Endothelial cell of umbilical vein (primary cell): Measurements from ENCODE around the gene PSMG2. TPM values are rescaled to one million over a fixed set of nuclear protein-coding genes. Genes with fewer than 3 reads are reported as not detected.

Source experiments
- BruUV-seq: library from RNA; stranded (reverse); fragments of 400-500 nt; replicated peaks from 2 replicates; lab custom pipeline; 2021; lab: Mats Ljungman, UMichigan
- CTCF ChIA-PET: fragments of 300-600, 350-600 bp; sonication (Branson Sonifier 250); formaldehyde crosslinking; loops from one replicate; lab custom pipeline; 2021; ENCODE audit warnings: antibody characterized with exemption, inconsistent platforms; lab: Charles Lee
- POLR2A ChIA-PET: fragments of 300-600, 350-600 bp; sonication (Branson Sonifier 250); formaldehyde crosslinking; loops from one replicate; lab custom pipeline; 2021; ENCODE audit warnings: antibody characterized with exemption, inconsistent platforms; lab: Charles Lee
- DNase-seq: peaks from one replicate; pipeline ENCODE4 v3.0.0-alpha.2; 2011; ENCODE audit warnings: low read depth, low spot score
- FAIRE-seq: peaks from 2 replicates; lab custom pipeline; 2011; peaks lifted over from hg19 to GRCh38; lab: Jason Lieb, UNC
- H2AFZ ChIP-seq: 2 replicates; pipeline ENCODE4 v1.6.0; 2012; ENCODE audit warnings: low read depth, low read length, control low read depth, inconsistent platforms
- H3K27ac ChIP-seq: 2 replicates; pipeline ENCODE4 v1.5.1; 2011; ENCODE audit warnings: low read depth, mild to moderate bottlenecking, control low read depth, low read length, moderate library complexity; ENCODE audit not compliant: insufficient read depth
- H3K27me3 ChIP-seq, 2 experiments: 2 replicates each; pipeline versions ENCODE4 v1.6.0 to v1.6.1; 2011; ENCODE audit warnings: low read length in 2 of 2, mixed read lengths in 1 of 2; ENCODE audit not compliant: control insufficient read depth in 2 of 2, insufficient read depth in 2 of 2
- H3K36me3 ChIP-seq, 2 experiments: 2 replicates in 1 of 2; 3 replicates in 1 of 2; pipeline ENCODE4 v1.5.1; 2011; ENCODE audit warnings: low read length in 2 of 2, mild to moderate bottlenecking in 1 of 2, moderate library complexity in 1 of 2; ENCODE audit not compliant: control insufficient read depth in 2 of 2, insufficient read depth in 2 of 2; ENCODE audit errors: extremely low read depth in 1 of 2
- H3K4me1 ChIP-seq: 3 replicates; pipeline ENCODE4 v1.5.1; 2011; ENCODE audit warnings: mild to moderate bottlenecking, low read length; ENCODE audit not compliant: control insufficient read depth, insufficient read depth; ENCODE audit errors: extremely low read depth
- H3K4me2 ChIP-seq: 2 replicates; pipeline ENCODE4 v1.6.1; 2011; ENCODE audit warnings: low read length, control low read depth, mixed read lengths; ENCODE audit not compliant: insufficient read depth
- H3K4me3 ChIP-seq, 3 experiments: fragments of 200-600 bp in 1 of 3; sonication (generic), shearing (Covaris generic) in 1 of 3; replicated peaks in 1 of 3; 2 replicates each; pipeline ENCODE4 v1.5.1; 2011 to 2016; ENCODE audit warnings: control low read depth in 3 of 3, low read length in 3 of 3, mild to moderate bottlenecking in 2 of 3, inconsistent platforms in 1 of 3, low read depth in 1 of 3, moderate library complexity in 1 of 3; ENCODE audit not compliant: insufficient read depth in 1 of 3
- H3K79me2 ChIP-seq: 2 replicates; pipeline ENCODE4 v1.6.0; 2012; ENCODE audit warnings: low read length, inconsistent platforms; ENCODE audit not compliant: control insufficient read depth, insufficient read depth
- H3K9ac ChIP-seq: replicated peaks from 2 replicates; pipeline ENCODE3; 2011; ENCODE audit warnings: low read length, control low read depth; ENCODE audit not compliant: insufficient read depth; ENCODE audit errors: extremely low read depth
- H3K9me1 ChIP-seq: replicated peaks from 3 replicates; pipeline ENCODE4 v1.6.0; 2011; ENCODE audit warnings: mild to moderate bottlenecking, low read length; ENCODE audit not compliant: control insufficient read depth, insufficient read depth; ENCODE audit errors: extremely low read depth
- H3K9me3 ChIP-seq: replicated peaks from 2 replicates; pipeline ENCODE4 v1.5.1; 2012; ENCODE audit warnings: low read length, inconsistent platforms; ENCODE audit not compliant: control insufficient read depth, insufficient read depth
- H4K20me1 ChIP-seq: replicated peaks from 2 replicates; pipeline ENCODE3; 2011; ENCODE audit warnings: mild to moderate bottlenecking, low read length; ENCODE audit not compliant: control insufficient read depth, insufficient read depth; ENCODE audit errors: extremely low read depth
- EZH2 ChIP-seq: IDR thresholded peaks from 2 replicates; pipeline ENCODE4 v1.6.1; 2012; ENCODE audit warnings: borderline replicate concordance, low read depth, mild to moderate bottlenecking, moderate library complexity, low read length, inconsistent platforms; ENCODE audit not compliant: severe bottlenecking
- FOS ChIP-seq: IDR thresholded peaks from 2 replicates; pipeline ENCODE4 v1.6.1; 2011; ENCODE audit warnings: mild to moderate bottlenecking, low read length, moderate library complexity, borderline replicate concordance; ENCODE audit not compliant: insufficient read depth
- GATA2 ChIP-seq: IDR thresholded peaks from 2 replicates; pipeline ENCODE4 v1.7.0; 2011; ENCODE audit warnings: low read depth, mild to moderate bottlenecking, moderate library complexity, mixed read lengths, low read length; ENCODE audit not compliant: insufficient read length, insufficient read depth
- JUN ChIP-seq: IDR thresholded peaks from 2 replicates; pipeline ENCODE4 v1.6.1; 2011; ENCODE audit warnings: borderline replicate concordance, low read depth; ENCODE audit not compliant: insufficient read length, insufficient read depth
- MYC ChIP-seq: IDR thresholded peaks from one replicate; pipeline ENCODE4 v1.6.1; 2011; ENCODE audit warnings: mild to moderate bottlenecking, low read depth, low read length
- POLR2A ChIP-seq: IDR thresholded peaks from 2 replicates; pipeline ENCODE4 v1.6.1; 2012; ENCODE audit warnings: low read depth, mild to moderate bottlenecking, control low read depth, low read length
- POLR2AphosphoS5 ChIP-seq: IDR thresholded peaks from 2 replicates; pipeline ENCODE4 v1.6.1; 2012; ENCODE audit warnings: low read depth, mild to moderate bottlenecking, control low read depth, low read length, moderate library complexity; ENCODE audit not compliant: insufficient read depth
- dilution Hi-C: fragments of 300-500 bp; cut with MboI; formaldehyde crosslinking; loops from one replicate; pipeline ENCODE4 v1.15.0; 2019; ENCODE audit warnings: low sequenced_read_pairs; ENCODE audit not compliant: extremely low pct_ligation_motif_present
- intact Hi-C: fragments of 100-400 bp; cut with micrococcal nuclease; formaldehyde crosslinking; loops from one replicate; pipeline ENCODE4 v1.10.0; 2022
- polyA plus RNA-seq, 4 experiments: library from polyadenylated mRNA; depleted of rRNA in 3 of 4; stranded (reverse) in 3 of 4; unstranded in 1 of 4; fragments of >200 nt; gene quantifications; 2 replicates each; pipeline versions ENCODE4 v1.2.1 to v1.2.3, GENCODE V29; 2011 to 2012; ENCODE audit warnings: missing spikeins in 1 of 4
- total RNA-seq: library from RNA; stranded (reverse); gene quantifications from 2 replicates; pipeline ENCODE4 v1.2.3, GENCODE V29; 2021
- TF ChIP-seq, protein P1 (sequence below): IDR thresholded peaks from 2 replicates; pipeline ENCODE4 v1.6.1; 2011; ENCODE audit not compliant: insufficient read depth, insufficient read length
- TF ChIP-seq, protein P2 (sequence below), 2 donors: IDR thresholded peaks; 1 replicate in 1 of 2; 2 replicates in 1 of 2; pipeline ENCODE4 v1.5.1; 2011; ENCODE audit warnings: low read length in 2 of 2, mild to moderate bottlenecking in 2 of 2, moderate library complexity in 2 of 2, control low read depth in 1 of 2, inconsistent platforms in 1 of 2, low read depth in 1 of 2; ENCODE audit not compliant: insufficient read depth in 1 of 2; ENCODE audit errors: extremely low read depth in 1 of 2

PSMG2 gene
- total and polyA plus RNA-seq, 2 donors (not counting 3 experiments of a cell fraction or from before 2014, with no cell fraction given), result 42.0 to 71.0 TPM

- no peak overlapping the region for H2AFZ ChIP-seq
- no peaks in the 10 kb centered on the region for H4K20me1 ChIP-seq
- dilution Hi-C loops (no loop called here), intact Hi-C loops (no loop called here)
- H3K4me3 ChIP-seq, result no peak overlapping the region
- ChIA-PET CTCF (interaction anchor here (0.7 to 2.7 kb wide), 5 partner anchors 10 to 197 kb away, joined by 3 to 9 read pairs (median 4); no protein-coding TSS in a partner anchor), POLR2A (no interaction called here)
- H3K4me2 ChIP-seq, result no peak overlapping the region
- BruUV-seq, result no TSS peak
- no peaks in the 10 kb centered on the region for H3K4me1 ChIP-seq
- no peak overlapping the region for H3K9ac ChIP-seq
- no peak for DNase-seq
- no peaks in the 10 kb centered on the region for H3K36me3 ChIP-seq
- H3K9me3 ChIP-seq, result no peaks in the 10 kb centered on the region
- TF ChIP-seq, protein P1, sequence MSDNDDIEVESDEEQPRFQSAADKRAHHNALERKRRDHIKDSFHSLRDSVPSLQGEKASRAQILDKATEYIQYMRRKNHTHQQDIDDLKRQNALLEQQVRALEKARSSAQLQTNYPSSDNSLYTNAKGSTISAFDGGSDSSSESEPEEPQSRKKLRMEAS, result no peak
- no peaks in the 10 kb centered on the region for H3K79me2 ChIP-seq
- no peak overlapping the region for H3K27ac ChIP-seq
- no peak for FAIRE-seq
- no peaks in the 10 kb centered on the region for H3K9me1 ChIP-seq
- no peaks in the 10 kb centered on the region for H3K27me3 ChIP-seq
These were observed 34.5 kb downstream of the PSMG2 start for GRCh38 chr18:12737243-12737902.

DNA sequence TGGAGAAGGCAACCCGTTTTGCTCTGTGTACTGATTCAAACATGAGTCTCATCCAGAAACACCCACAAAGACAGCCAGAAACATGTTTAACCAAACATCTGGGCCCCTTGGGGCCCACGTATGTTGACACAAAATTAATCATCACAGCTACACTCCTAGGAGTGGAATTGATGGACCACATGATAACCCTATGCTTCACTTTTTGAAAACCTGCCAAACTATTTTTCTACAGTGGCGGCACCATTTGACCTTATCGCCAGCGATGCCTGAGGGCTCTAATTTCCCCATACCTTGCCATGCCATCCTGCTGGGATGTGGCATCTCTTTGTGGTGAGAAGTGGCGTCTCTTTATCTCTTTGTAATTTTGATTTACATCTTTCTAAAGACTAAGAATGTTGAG lies 38.5 kb downstream of the PSMG2 start:
- Histone ChIP-seq H3K4me1 (no peaks in the 10 kb centered on the region), H3K4me2 (no peak overlapping the region), H3K9ac (no peak overlapping the region), H3K27ac (no peak overlapping the region), H2AFZ (no peak overlapping the region), H3K9me1 (no peaks in the 10 kb centered on the region), H3K4me3 (no peak overlapping the region), H3K79me2 (no peaks in the 10 kb centered on the region), H3K36me3 (no peaks in the 10 kb centered on the region), H3K27me3 (no peaks in the 10 kb centered on the region), H4K20me1 (no peaks in the 10 kb centered on the region), H3K9me3 (no peaks in the 10 kb centered on the region)
- intact Hi-C loops, result no loop called here
- no TSS peak for BruUV-seq
- ChIA-PET POLR2A (no interaction called here), CTCF (interaction anchor here (0.7 to 1.3 kb wide), 2 partner anchors 145 to 156 kb away, joined by 3 read pairs; no protein-coding TSS in a partner anchor)
- FAIRE-seq, result no peak
- TF ChIP-seq JUN (no peak), POLR2A (no peak), MYC (no peak), EZH2 (no peak), POLR2AphosphoS5 (no peak), GATA2 (no peak), FOS (no peak)
- TF ChIP-seq, protein P2, sequence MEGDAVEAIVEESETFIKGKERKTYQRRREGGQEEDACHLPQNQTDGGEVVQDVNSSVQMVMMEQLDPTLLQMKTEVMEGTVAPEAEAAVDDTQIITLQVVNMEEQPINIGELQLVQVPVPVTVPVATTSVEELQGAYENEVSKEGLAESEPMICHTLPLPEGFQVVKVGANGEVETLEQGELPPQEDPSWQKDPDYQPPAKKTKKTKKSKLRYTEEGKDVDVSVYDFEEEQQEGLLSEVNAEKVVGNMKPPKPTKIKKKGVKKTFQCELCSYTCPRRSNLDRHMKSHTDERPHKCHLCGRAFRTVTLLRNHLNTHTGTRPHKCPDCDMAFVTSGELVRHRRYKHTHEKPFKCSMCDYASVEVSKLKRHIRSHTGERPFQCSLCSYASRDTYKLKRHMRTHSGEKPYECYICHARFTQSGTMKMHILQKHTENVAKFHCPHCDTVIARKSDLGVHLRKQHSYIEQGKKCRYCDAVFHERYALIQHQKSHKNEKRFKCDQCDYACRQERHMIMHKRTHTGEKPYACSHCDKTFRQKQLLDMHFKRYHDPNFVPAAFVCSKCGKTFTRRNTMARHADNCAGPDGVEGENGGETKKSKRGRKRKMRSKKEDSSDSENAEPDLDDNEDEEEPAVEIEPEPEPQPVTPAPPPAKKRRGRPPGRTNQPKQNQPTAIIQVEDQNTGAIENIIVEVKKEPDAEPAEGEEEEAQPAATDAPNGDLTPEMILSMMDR (IDR thresholded peaks at IDR 0.05; ENCODE audit: extremely low read depth in 1 of 2, insufficient read depth in 1 of 2, low read depth in 1 of 2, low read length in 2 of 2), result no peak
- TF ChIP-seq, protein P1, result no peak
- DNase-seq, result no peak
- dilution Hi-C loops, result no loop called here
